HCT116 (cell line): Measurements from ENCODE around the gene RHBDD1. TPM values are rescaled to one million over a fixed set of nuclear protein-coding genes. Genes with fewer than 3 reads are reported as not detected.

Experiments used
- ATAC-seq: fragments of 200-7000 bp; cut with Tn5 transposase; 2 replicates; pipeline ENCODE4 v1.9.1; 2020; ENCODE audit warnings: mild to moderate bottlenecking, moderate library complexity
- BruUV-seq: library from RNA; stranded (reverse); fragments of 400-500 nt; replicated peaks from 2 replicates; lab custom pipeline; 2021; lab: Mats Ljungman, UMichigan
- CTCF ChIA-PET: fragments of 300-600 bp; sonication (Branson Sonifier 250); formaldehyde crosslinking; loops from one replicate; lab custom pipeline; 2021; ENCODE audit warnings: antibody characterized with exemption; lab: Charles Lee
- POLR2A ChIA-PET: fragments of 300-600, 350-600 bp; sonication (Branson Sonifier 250); formaldehyde crosslinking; loops from one replicate; lab custom pipeline; 2021; ENCODE audit warnings: antibody characterized with exemption; lab: Charles Lee
- RAD21 ChIA-PET, 2 experiments: fragments of 300-600 bp; sonication (Branson Sonifier 250); formaldehyde crosslinking; loops; one replicate each; lab custom pipeline; 2023; ENCODE audit warnings: low total read pairs in 2 of 2; ENCODE audit not compliant: uncharacterized antibody in 2 of 2, unreplicated experiment in 2 of 2, low non-redundant PET in 1 of 2; lab: Charles Lee
- DNase-seq: peaks from one replicate; pipeline ENCODE4 v3.0.0-alpha.2; 2010; ENCODE audit warnings: low read depth, low spot score
- H2AFZ ChIP-seq: fragments of 200-600 bp; shearing (Covaris generic), sonication (generic); 2 replicates; pipeline ENCODE4 v1.6.1; 2017; ENCODE audit warnings: low read depth, mixed run types, mixed read lengths, antibody characterized with exemption, low read length; ENCODE audit not compliant: poor library complexity, severe bottlenecking
- H3K27ac ChIP-seq: 2 replicates; pipeline ENCODE4 v1.5.1; 2012; ENCODE audit warnings: low read depth, low read length
- H3K27me3 ChIP-seq: fragments of 200-600 bp; sonication (generic); 2 replicates; pipeline ENCODE4 v1.6.1; 2016; ENCODE audit warnings: mixed run types, low read length, mixed read lengths; ENCODE audit not compliant: insufficient read depth
- H3K36me3 ChIP-seq, 2 experiments: fragments of 200-500 bp in 1 of 2; fragments of 200-600 bp in 1 of 2; sonication (Bioruptor generic) in 1 of 2; sonication (generic) in 1 of 2; 2 replicates each; pipeline versions ENCODE4 v1.5.1 to v1.6.1; 2014 to 2016; ENCODE audit warnings: low read length in 2 of 2, inconsistent platforms in 1 of 2, mixed read lengths in 1 of 2, mixed run types in 1 of 2; ENCODE audit not compliant: insufficient read depth in 2 of 2, control insufficient read depth in 1 of 2
- H3K4me1 ChIP-seq, 2 experiments: fragments of 200-600 bp in 1 of 2; sonication (generic) in 1 of 2; 2 replicates each; pipeline versions ENCODE4 v1.5.1 to v1.6.1; 2012 to 2017; ENCODE audit warnings: low read length in 2 of 2, inconsistent platforms in 1 of 2, mild to moderate bottlenecking in 1 of 2, mixed read lengths in 1 of 2, mixed run types in 1 of 2, moderate library complexity in 1 of 2; ENCODE audit not compliant: insufficient read depth in 2 of 2, control insufficient read depth in 1 of 2
- H3K4me2 ChIP-seq: fragments of 200-600 bp; sonication (generic); 2 replicates; pipeline ENCODE4 v1.6.1; 2017; ENCODE audit warnings: mixed run types, low read length, mixed read lengths
- H3K4me3 ChIP-seq, 2 experiments: fragments of 200-600 bp in 1 of 2; sonication (generic) in 1 of 2; replicated peaks in 1 of 2; 2 replicates each; pipeline ENCODE4 v1.5.1; 2011 to 2016; ENCODE audit warnings: low read length in 2 of 2, control low read depth in 1 of 2, low read depth in 1 of 2, mild to moderate bottlenecking in 1 of 2, mixed read lengths in 1 of 2, mixed run types in 1 of 2
- H3K79me2 ChIP-seq: fragments of 200-600 bp; sonication (generic); 2 replicates; pipeline ENCODE4 v1.6.1; 2017; ENCODE audit warnings: mild to moderate bottlenecking, mixed run types, low read length, moderate library complexity, mixed read lengths; ENCODE audit not compliant: insufficient read depth
- H3K9ac ChIP-seq: fragments of 200-600 bp; sonication (generic); 2 replicates; pipeline ENCODE4 v1.6.1; 2016; ENCODE audit warnings: low read length, mixed read lengths
- H3K9me2 ChIP-seq: fragments of 200-600 bp; sonication (generic), shearing (Covaris generic); 2 replicates; pipeline ENCODE4 v1.6.1; 2017; ENCODE audit warnings: mixed run types, mild to moderate bottlenecking, moderate library complexity; ENCODE audit not compliant: insufficient read depth
- H3K9me3 ChIP-seq, 2 experiments: fragments of 200-500 bp in 1 of 2; fragments of 200-600 bp in 1 of 2; sonication (Bioruptor generic) in 1 of 2; sonication (generic) in 1 of 2; 2 replicates each; pipeline ENCODE4 v1.6.1; 2014 to 2017; ENCODE audit warnings: low read length in 2 of 2, mixed read lengths in 2 of 2, inconsistent platforms in 1 of 2, low read depth in 1 of 2, mild to moderate bottlenecking in 1 of 2, mixed run types in 1 of 2, moderate library complexity in 1 of 2; ENCODE audit not compliant: control insufficient read depth in 1 of 2, insufficient read depth in 1 of 2
- H4K20me1 ChIP-seq: fragments of 200-600 bp; sonication (generic), shearing (Covaris generic); 2 replicates; pipeline ENCODE4 v1.6.1; 2017; ENCODE audit warnings: mixed run types, mild to moderate bottlenecking, moderate library complexity; ENCODE audit not compliant: insufficient read depth
- ATF3 ChIP-seq: IDR thresholded peaks from 2 replicates; pipeline ENCODE4 v1.6.1; 2012
- ELF1 ChIP-seq: IDR thresholded peaks from 2 replicates; pipeline ENCODE4 v1.6.1; 2012; ENCODE audit warnings: low read depth, borderline replicate concordance
- RAD21 ChIP-seq: IDR thresholded peaks from 2 replicates; pipeline ENCODE4 v1.6.1; 2012; ENCODE audit warnings: low read depth, mild to moderate bottlenecking
- SRF ChIP-seq: IDR thresholded peaks from 2 replicates; pipeline ENCODE4 v1.6.1; 2012; ENCODE audit warnings: low read depth
- intact Hi-C: fragments of 100-400 bp; cut with micrococcal nuclease; formaldehyde crosslinking; loops from 2 replicates; pipeline ENCODE4 v1.10.0; 2022
- total RNA-seq: library from RNA; stranded (reverse); gene quantifications from one replicate; pipeline ENCODE4 v1.2.1, GENCODE V29; 2021; ENCODE audit not compliant: unreplicated experiment

Gene RHBDD1
- total RNA-seq, 1 experiment from 2014 or later, result 73.8 TPM

GRCh38 chr2:226882606-226883005, 46.8 kb downstream of the RHBDD1 start (continued):
- TF ChIP-seq ATF3, result no peak

GRCh38 chr2:226883296-226883795, 47.5 kb downstream of the RHBDD1 start:
- Histone ChIP-seq H3K27me3 (no peaks in the 10 kb centered on the region), H3K4me3 (no peak overlapping the region), H2AFZ (no peak overlapping the region), H3K9me2 (no peaks in the 10 kb centered on the region), H3K36me3 (peaks cover 0 to 19% of the 10 kb centered on the region in 2 experiments; a peak in 2 of 4 replicates), H3K79me2 (no peaks in the 10 kb centered on the region), H4K20me1 (no peaks in the 10 kb centered on the region), H3K4me2 (no peak overlapping the region), H3K27ac (no peak overlapping the region), H3K4me1 (peaks cover 0 to 6% of the 10 kb centered on the region in 2 experiments; a peak in 1 of 4 replicates), H3K9ac (no peak overlapping the region), H3K9me3 (no peaks in the 10 kb centered on the region)
- no peak for ATAC-seq
- no peak for TF ChIP-seq SRF
- TF ChIP-seq RAD21, result no peak
- TF ChIP-seq ATF3, result no peak
- no TSS peak for BruUV-seq
- POLR2A ChIA-PET, result no interaction called here
- CTCF ChIA-PET, result no interaction called here
- no peak for DNase-seq
- RAD21 ChIA-PET, result no interaction called here
- intact Hi-C loops, result no loop called here

- ChIA-PET POLR2A (no interaction called here), RAD21 (no interaction called here), CTCF (no interaction called here)
- Histone ChIP-seq H2AFZ (no peak overlapping the region), H3K4me2 (no peak overlapping the region), H4K20me1 (no peaks in the 10 kb centered on the region), H3K9me2 (no peaks in the 10 kb centered on the region), H3K27ac (no peak overlapping the region), H3K36me3 (peaks cover 0 to 19% of the 10 kb centered on the region in 2 experiments; a peak in 2 of 4 replicates), H3K79me2 (no peaks in the 10 kb centered on the region; the same call in 1 of the 2 replicates), H3K9ac (no peak overlapping the region), H3K4me3 (no peak overlapping the region), H3K4me1 (peaks cover 0 to 6% of the 10 kb centered on the region in 2 experiments; a peak in 1 of 4 replicates), H3K9me3 (no peaks in the 10 kb centered on the region), H3K27me3 (no peaks in the 10 kb centered on the region)
- no TSS peak for BruUV-seq
- DNase-seq, result no peak
- no peak for TF ChIP-seq ATF3
- TF ChIP-seq ELF1, result no peak
- intact Hi-C loops, result no loop called here
- no peak for ATAC-seq
These were observed 48.3 kb downstream of the RHBDD1 start for GRCh38 chr2:226884166-226884565.
